Gastroesophageal sphincter (tissue), 3 donors: ENCODE measurements around the gene SIX5.

Experiments
- EP300 ChIP-seq: sonication (generic); formaldehyde crosslinking; IDR thresholded peaks from one replicate; pipeline ENCODE4 v1.6.1; 2017; ENCODE audit warnings: antibody characterized with exemption, mild to moderate bottlenecking
- POLR2A ChIP-seq, 2 donors: fragments of 450-650 bp; IDR thresholded peaks; one replicate each; pipeline ENCODE4 v1.6.1; 2017; ENCODE audit warnings: antibody characterized with exemption in 2 of 2, mild to moderate bottlenecking in 2 of 2, moderate library complexity in 1 of 2
- POLR2AphosphoS5 ChIP-seq: sonication (generic); formaldehyde crosslinking; IDR thresholded peaks from one replicate; pipeline ENCODE4 v1.6.1; 2017; ENCODE audit warnings: antibody characterized with exemption
- TF ChIP-seq, protein P1 (sequence below), 4 experiments: fragments of 200-600 bp in 2 of 4; fragments of 450-650 bp in 2 of 4; sonication (generic) in 1 of 4; IDR thresholded peaks; one replicate each; pipeline ENCODE4 v1.5.1; 2017 to 2019; ENCODE audit warnings: antibody characterized with exemption in 4 of 4, mild to moderate bottlenecking in 2 of 4, moderate library complexity in 2 of 4

DNA sequence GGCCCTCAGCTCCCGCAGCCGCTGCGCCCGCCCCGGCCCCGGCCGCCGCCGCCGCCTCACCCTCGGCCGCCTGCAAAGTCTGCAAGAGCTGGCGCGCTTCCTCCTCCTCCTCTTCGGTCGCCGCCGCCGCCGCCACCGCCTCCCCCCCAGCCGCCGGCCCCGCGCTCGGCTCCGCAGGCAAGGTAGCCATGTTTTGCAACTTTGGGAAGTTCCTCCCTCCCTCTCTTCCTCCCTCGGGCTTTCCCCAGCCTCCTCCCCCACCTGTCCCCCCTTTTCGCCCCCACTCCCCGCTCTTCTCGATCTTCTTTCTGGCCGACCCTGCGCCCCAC, 433 bp downstream of the SIX5 start:
- TF ChIP-seq, protein P1, sequence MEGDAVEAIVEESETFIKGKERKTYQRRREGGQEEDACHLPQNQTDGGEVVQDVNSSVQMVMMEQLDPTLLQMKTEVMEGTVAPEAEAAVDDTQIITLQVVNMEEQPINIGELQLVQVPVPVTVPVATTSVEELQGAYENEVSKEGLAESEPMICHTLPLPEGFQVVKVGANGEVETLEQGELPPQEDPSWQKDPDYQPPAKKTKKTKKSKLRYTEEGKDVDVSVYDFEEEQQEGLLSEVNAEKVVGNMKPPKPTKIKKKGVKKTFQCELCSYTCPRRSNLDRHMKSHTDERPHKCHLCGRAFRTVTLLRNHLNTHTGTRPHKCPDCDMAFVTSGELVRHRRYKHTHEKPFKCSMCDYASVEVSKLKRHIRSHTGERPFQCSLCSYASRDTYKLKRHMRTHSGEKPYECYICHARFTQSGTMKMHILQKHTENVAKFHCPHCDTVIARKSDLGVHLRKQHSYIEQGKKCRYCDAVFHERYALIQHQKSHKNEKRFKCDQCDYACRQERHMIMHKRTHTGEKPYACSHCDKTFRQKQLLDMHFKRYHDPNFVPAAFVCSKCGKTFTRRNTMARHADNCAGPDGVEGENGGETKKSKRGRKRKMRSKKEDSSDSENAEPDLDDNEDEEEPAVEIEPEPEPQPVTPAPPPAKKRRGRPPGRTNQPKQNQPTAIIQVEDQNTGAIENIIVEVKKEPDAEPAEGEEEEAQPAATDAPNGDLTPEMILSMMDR (IDR thresholded peaks at IDR 0.05), result no peak
- TF ChIP-seq EP300 (no peak), POLR2A (IDR thresholded peaks at IDR 0.05) (no peak), POLR2AphosphoS5 (no peak)
